Activated CD4-positive, alpha-beta T cell treated with anti-CD3 and anti-CD28 coated beads, Interleukin-2, Interleukin-6, amounts not matched to agents 100 ng/mL and 50 ng/mL, durations not matched to agents 16 hours and 8 hours (primary cell): ENCODE data around the gene IDH3A.
A peak's percentile ranks its signal among the peaks of the same experiment; 100 is the strongest.

Experiments used
- DNase-seq: peaks from one replicate; pipeline ENCODE4 v3.0.0-alpha.2; 2020

IDH3A gene

DNA sequence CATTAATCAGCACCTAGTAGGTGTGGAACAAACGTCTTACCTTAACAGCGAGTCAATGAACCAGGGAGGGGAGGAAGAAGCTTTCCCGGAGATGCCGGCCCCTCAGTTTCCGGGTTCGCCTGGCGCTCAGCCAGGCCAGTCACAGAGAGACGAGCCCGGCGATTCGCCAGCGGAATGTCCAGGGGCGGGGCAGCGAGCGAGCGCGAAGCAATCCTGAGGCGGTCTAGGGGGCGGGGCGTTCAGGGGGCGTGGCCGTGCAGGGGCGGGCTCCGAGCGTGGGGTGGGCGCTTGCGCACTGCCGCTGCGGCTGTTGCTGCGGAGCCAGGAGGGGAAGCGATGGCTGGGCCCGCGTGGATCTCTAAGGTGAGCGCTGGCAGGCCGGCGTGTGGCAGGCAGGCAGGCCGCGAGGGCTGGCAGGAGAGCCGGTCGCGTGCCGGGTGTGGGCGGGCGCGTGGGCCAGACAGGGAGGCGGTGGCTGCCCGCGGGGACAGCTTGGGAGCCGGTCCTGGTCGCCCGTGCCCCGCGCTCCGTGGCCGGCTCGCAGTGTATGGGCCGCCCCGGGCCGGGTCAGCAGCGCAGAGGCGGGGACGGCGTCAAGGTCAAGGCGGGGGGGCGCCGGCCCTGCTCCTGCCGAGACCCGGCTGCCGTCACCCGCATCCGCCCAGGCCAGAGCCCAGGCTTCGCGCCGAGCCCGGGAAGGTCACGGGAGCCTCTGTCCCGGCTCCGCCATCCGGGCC is at the start of gene IDH3A:
TSS of gene IDH3A (plus strand) at position 295 of the 737 bp plus-strand sequence. CDS start at position 337, 42 bp downstream.
- peak; percentile 100 for DNase-seq

DNA sequence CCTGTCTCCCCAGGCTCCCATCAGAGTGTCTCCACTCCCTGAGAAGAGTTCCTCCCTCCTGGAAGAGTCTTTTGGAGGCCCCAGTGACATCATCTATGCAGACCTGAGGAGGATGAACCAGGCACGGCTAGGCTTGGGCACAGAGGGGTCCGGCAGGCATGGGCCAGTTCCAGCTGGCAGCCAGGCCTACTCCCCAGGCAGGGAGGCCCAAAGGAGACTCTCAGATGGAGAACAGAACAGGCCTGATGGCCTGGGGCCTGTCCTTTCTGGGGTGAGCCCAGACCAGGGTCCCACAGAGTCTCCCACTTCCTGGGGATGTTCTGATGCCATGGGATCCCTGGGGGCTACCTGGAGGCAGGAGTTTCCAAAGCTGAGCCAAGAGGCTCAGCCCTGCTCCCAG is 48.3 kb upstream of the IDH3A start:
- DNase-seq, result no peak

DNA sequence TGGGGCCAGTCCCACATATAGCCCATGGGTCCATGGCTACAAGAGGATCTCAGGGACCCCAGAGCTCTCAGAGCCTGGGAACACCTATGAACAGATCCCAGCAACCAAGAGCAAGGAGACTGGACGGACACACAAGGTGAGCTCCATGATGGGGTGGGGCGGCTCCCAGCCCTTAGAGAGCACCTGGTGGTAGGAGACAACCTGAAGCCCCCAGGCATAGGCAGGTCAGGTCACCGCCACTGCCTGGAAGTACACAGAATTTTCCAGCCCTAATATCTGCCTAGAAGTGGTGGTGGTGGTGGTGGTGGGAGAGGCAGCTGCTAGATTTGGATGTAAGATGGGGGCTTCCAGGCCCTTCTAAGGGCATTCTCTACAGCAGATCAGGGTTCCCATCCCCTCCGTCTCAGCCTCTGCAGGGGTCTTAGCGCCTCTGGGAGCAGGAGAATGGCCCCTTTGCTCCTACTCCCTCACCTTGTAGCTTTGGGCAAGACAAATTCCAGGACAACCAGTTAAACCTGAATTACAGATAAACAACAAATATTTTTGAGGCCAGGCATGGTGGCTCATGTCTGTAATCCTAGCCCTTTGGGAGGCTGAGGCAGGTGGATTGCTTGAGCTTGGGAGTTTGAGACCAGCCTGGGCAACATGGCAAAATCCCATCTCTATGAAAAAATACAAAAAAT is 47.6 kb upstream of the IDH3A start:
- no peak for DNase-seq

DNA sequence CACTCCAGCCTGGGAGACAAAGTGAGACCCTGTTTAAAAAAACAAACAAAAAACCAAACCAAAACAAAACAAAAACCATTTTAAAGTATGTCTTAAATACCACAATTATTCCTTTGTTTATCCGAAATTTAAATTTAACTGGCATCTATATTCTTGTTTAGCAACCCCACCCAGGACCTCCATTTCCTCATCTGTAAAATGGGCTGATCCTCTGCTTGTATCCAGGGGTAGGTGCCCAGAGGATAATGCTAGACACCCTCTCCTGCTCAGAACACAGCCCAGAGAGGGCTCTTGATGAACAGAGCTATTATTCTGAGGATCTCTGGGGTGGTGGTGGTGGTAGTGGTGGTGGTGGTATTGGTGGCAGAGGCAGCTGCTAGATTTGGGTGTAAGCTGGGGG is 47.0 kb upstream of the IDH3A start:
- no peak for DNase-seq

DNA sequence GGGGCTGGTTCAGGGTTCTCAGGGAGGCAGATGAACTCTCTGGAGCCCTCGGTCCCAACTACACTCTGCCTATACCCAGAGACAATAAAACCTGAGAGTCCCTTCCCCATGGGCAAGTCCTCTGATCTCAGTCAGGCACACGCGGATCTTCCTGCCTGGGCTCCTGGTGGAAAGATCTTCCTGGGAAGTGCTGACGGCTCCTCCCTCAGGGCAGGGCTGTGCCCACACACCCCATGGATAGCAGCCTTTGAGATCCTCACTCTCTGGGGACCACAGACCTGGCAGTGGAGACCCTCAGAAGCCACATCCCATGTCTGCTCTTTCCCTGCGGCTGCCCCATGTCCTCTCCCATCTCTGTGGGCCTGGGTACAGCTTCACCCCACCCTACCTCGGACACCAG is 46.4 kb upstream of the IDH3A start:
- no peak for DNase-seq

DNA sequence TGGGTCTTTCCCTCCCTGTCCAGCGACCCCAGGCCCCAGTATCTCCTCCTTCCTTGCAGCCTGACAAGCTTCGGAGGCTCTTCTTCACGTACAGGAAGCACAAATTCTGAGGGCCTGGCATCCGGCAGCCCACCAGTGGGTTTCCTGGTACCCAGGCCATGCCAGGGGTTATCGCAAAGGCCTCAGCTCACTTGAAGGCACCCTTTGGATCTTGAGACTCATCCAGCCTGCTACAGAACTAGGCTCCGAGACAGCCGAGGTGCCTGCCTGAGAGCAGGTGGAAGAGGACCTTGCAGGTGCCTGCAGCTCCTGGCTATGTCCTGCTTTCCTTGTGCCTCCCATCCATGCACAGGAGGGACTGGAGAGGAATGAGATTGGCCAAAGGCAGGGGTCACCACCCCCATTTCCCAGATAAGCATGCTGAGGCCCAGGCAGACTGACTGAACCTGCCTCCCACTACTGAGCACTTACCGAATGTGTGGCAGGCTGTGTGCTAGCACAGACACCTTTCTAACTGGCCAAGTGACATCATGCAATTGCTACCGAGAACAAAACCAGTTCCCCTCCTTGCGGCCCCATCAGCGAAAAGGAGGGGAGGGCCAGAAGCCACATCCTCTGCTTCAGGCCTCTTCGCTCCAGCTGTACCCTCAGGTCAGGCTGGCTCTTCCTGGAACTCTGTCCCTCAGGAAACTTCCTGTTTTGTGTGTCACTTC is 45.6 kb upstream of the IDH3A start:
- peak; percentile 88 for DNase-seq

DNA sequence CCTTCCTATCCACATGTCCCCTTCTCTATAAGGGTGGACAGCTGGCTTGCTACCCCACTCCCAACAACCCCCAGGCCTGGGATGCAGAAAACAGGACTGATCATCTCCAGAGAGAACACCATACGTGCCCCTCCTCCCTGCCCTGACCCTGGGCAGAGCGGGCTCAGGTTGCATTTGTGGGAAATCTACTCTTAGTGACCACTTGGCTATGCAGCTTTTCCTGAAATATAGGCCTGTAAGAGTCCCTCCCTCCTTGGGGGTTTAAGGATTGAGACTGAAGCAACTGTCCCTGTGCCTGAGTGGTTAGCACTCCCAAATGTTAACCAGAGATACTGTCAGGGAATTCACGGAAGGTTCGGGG is 45.1 kb upstream of the IDH3A start:
- no peak for DNase-seq

DNA sequence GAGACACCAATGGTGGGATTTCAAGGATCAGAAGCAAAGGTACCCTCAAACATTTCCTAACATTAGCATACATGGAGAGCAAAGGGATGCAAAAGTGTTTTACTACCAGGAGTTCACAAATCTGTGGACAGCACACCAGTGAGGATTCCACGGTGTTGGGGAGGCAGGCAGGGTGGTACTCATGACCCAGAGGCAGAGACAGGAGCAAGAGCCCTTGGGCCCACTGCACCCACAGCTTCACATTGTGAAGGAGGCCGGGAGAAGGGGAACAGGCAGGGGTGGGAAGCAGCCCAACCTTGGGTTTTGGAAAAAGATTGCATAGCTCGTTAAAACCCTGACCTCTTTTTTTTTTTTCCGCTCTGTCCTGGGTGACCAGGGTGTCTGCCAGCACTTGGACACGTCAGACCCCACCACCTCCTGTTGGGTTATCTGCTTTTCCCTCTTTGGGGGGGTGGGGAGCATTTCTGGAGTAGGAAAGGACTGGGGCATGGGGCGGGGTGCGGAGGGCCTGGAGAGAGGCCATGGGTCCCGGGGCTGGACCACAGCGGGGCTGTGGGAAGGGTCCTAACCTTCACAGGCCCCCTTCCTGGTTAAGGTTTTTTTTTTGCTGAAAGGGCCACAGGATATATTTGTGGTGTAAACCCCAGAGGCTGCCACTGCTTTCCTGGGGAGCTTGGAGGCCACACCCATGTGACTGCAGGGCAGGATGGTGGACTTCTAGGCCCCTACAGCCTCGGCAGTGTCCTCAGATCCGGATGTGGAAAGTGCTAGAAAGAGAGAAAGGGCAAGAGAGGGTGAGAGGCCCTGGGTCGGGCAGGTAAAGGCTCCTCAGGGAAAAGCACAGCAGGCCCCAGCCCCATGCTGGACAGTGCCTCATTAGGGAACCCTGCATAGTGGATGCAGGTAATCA is 44.3 kb upstream of the IDH3A start:
- peak; percentile 28 for DNase-seq

DNA sequence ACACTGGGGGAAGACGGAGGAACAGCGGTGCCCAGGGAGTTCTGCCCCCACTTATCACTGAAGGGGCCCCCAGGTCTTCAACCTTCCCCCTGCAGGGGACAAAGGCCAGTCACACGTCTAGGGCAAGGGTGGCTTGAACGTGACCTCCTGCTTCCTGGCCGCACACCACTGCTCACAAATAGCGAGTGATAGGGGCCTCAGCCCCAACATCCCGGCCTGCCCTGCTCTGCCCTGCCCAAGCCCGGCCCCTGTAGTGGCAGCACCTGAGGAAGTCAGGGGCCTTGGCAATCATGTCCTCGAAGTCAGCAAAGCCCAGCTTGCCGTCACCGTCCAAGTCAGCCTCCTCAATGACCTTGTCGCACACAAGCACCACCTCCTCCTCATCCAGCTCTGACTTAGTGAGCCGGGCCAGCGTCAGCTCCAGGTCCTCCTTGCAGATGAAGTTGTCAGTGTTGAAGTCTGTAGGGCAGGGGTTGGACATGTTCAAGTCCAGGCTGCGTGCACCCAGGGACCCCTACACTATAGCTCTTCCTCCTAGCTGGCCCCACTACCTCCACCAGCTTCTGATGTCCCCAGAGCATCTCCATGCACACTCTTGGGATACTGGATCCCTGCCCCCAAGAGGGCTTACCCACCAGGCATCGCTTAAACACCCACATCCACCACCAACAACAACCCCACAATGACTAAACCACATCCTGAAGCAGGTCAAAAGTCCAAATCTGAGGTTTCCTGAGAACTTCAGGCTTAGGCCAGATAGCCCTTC is 43.5 kb upstream of the IDH3A start:
- peak; percentile 43 for DNase-seq

DNA sequence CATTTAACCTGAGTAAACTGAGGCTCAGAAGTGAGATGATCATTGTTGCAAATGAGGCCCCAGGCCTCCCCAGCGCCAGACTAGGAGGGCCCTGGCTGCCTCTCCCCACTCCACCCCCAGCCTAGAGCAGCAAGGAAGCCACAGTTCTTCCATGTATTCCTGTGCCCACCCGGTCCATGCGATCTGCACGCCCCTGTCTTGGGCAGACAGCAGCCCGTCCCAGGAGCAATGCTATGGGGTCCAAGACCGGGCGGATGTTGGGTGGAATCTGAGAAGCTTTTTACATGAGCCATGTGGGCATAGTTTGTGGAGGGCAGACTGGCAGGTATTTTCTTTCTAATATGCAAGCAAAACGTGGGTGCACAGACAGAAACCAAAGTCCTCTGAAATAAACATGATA is 41.7 kb upstream of the IDH3A start:
- no peak for DNase-seq

DNA sequence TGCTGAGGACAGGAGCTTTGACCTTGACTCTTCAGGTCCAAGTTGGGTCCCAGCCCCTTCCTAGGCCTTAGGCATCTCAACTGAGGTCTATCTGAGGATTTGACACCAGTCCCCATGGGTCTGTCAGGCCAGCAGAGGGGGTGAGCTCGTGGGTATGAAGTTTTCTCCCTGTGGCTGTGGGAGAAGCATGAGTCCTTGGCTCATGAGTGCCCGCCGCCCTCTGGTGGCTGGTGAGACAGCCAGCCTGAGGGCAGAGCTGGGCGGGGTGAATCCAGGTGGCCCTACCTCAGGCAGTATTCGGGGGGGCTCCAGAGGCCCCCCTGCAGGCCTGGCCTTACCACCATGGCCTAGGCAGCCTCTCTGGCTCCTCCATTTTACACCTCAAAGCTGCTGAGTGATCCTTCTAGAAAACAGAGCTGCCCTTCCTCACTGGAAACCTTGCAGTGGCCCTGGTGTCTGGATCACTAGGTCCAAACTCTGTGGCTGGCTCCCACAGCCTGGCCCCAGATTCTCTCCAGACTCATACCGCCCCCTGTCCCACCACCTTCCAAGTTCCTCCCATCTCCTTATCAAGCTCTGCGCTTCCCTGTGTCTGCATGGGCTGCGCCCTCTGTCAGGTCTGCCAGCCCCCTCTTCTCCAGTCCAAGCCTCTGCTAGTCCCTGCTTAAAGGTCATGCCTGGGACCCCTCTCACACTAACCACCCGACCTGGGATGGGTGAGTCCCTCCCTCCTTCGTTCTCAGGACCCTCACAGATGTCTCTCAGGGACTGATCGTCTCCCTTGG is 40.7 kb upstream of the IDH3A start:
- peak; percentile 90 for DNase-seq

DNA sequence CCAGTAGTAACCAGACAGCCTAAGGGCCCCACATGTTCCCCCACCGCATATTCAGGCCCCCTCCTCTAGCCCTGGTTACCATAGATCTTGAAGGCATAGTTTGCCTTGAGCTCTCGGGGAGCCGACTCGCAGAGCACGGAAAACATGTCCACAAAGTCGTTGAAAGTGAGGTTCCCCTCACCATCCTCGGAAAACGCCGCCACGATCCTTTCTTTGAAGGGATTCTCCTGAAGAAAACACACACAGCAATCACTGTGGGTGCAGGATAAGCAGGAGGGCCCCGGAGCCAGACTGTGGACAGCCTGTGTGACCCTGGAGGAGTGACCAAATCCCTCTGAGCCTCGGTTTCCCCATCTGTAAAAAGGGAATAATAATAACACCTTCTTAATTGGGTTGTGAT is 40.0 kb upstream of the IDH3A start:
- DNase-seq, result no peak

DNA sequence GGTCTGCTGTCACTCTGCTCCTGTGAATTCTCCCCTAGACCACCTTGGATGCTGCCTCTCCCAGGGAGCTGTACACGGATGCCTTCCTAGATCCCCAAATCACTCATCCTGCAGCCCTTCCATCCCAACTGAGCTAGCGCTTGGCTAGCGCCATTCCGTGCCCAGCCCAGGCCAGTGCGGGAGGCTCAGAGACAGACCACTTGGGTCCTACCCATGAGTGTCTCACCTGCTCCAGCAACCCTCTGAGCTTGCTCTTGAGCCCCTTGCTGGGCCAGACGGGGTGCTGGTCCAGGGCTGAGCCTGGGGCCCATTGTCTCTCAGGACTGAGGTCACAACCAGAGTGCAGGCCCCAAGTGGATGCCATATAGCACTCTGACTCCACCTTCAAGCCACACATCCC is 39.1 kb upstream of the IDH3A start:
- DNase-seq, result no peak

DNA sequence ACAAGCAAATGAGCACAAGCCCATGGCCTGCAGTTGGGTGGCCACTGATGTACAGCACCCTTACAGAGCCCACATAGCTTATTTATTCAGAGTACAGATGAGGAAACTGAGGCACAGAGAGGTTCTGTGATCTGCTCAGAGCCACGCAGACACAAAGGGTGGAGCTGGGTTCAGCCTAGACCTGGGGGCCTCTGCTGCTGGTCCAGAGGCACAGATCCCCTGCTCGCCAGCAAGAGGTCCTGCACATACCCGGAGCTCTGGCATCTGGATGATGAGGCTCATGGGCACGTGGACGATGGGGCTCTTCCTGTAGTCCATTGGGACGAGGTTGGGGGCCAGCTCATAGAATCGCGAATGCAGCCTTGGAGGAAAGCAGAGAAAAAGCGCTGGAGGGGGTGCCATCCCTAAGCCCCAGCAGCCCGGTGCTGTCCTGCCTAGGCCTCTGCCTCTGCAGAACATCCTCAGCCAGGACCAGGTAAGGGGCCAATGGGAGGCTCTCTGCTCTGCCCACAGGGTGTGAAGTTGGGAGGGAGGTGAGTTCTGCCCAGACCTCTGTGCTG is 38.2 kb upstream of the IDH3A start:
- DNase-seq, result no peak

DNA sequence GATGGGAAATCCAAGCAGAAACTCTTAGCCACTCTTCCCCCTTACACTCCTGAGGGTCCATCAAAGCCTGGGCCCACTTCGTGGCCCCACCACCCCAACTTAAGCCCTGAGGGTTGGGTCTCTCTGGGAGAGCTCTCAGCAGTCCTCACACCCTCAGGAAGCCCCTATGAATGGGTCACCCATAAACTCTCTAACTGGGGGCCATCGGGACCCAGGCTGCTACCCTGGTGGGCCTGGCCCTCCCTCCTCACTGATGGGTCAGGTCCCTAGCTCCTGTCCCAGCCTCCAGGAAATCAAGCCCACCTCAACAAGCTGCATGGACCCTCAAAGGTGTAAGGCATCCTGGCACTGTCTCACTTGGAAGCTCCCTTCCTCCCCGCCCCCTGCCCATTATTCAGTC is 37.4 kb upstream of the IDH3A start:
- no peak for DNase-seq

DNA sequence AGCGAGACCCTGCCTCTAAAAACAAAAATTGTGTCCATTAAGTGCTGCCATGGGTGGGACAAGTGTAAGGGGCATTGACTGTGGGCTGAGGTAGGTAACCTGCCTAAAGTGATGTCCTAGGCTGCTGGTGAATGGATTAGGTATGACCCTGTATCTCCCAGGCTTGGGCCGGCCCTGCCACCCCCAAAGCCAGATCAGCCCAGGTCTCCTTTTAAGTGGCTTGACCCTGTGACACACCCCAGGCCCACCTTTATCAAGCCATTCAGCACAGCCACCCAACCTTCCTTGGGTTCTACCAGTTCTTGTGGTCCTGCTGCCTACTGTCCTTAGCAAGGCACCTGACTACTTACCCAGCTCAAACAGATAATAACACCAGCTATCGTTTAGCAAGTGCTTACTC is 36.6 kb upstream of the IDH3A start:
- no peak for DNase-seq

DNA sequence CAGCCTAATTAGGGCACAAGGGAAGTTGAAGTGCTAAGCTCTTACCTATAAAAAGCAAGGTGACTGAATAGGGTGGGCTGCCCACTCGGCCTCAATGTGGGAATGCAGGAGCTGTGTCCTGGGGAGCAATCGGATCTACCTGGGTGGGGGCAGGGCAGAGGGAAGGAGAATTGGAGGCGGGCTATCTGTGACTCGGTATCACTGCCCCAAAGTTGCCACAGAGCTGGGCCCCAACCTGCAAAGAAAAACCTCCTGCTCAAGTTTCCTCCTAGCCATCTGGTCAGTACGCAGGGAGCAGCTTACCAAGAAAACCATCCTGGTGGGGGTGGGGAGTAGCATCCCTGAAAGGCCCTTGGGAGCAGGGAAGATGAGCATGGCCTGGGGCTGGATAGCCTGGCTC is 28.6 kb upstream of the IDH3A start:
- no peak for DNase-seq

DNA sequence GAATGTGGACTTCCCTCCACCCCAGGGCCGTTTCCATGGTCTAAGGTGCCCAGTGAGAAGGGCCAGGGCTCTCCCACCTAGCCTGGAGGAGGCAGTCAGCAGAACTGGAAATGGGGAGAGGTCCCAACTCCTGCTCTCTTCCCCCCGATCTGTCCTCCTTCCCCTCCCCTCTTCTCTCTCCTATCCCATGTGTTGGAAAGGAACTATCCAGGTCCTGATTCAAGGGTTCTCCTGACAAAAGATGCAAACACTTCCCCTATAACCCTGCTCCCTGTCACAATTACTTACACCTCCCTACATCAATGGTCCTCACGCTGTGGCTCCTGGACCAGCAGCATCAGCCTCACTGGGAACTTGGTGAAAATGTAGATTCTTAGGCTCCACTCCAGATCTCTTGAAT is 23.9 kb upstream of the IDH3A start:
- no peak for DNase-seq

DNA sequence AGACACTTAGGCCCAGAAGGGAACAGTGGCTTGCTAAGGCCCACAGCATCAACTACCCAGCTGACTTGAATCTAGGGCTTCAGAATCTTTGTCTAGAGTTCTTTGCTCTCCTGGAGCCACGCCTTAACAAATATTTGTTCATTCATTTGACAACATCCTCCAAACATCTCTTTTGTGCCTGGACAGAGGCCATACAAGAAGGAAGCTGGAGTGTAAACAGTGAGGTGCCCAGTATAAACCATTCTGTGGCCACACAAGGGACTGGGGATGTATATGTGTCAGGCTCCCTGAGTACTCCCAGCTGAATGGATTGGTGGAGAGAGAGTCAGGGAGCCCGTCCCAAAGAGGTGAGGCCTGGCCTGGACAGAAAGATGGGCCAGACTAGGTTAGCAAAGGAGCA is 21.3 kb upstream of the IDH3A start:
- DNase-seq, result no peak

DNA sequence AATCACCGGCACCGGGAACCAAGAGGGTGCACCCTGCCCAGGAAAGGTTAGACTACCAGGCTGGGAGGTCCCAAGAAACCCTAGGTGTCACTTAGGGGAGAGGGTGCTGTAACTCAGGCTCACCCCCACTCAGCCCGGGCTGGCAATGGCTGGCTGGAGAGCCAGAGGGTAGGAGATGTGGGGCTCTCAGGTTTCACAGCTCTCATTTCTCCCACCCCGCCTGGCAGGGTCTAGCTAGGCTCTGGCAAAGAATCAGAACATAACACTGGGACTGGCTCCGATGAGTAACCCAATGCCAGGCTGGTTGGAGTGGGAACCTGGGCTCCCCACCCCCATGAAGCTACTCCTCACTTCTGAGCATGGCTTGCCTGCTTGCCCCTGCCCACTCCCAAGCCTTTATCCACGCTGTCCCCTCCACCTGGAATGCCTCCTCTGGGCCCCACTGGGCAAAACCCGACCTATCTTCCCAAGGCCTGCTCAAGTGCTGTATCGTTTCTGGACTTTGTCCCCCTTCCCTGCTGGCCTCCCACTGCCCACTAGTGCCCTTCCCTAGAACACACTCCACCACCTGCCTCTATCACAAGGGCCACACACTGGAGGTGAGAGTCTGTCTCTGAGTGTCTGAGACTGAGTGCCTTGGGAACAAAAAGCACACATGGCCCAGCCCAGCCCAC is 19.9 kb upstream of the IDH3A start:
- no peak for DNase-seq
